Naive thymus-derived CD8-positive, alpha-beta T cell (primary cell): ENCODE data around the gene IGSF9. TPM values are rescaled to one million over a fixed set of nuclear protein-coding genes. Genes with fewer than 3 reads are reported as not detected.
A peak's percentile ranks its signal among the peaks of the same experiment; 100 is the strongest.

Experiments used
- ATAC-seq, 2 donors: fragments of 150-1000 bp; cut with Tn5 transposase in 1 of 2; sonication (Bioruptor Pico), chemical (Tn5 transposase) in 1 of 2; 1 replicate in 1 of 2; 2 replicates in 1 of 2; pipeline ENCODE4 v1.10.0; 2021; ENCODE audit warnings: mild to moderate bottlenecking in 2 of 2, moderate library complexity in 2 of 2
- POLR2A ChIA-PET: fragments of 350-600 bp; sonication (Branson Sonifier 250); formaldehyde crosslinking; loops from one replicate; lab custom pipeline; 2021; ENCODE audit warnings: antibody characterized with exemption; lab: Charles Lee
- DNase-seq, 10 donors: peaks; one replicate each; pipeline versions ENCODE4 v3.0.0 to v3.0.0-alpha.2; 2020 to 2022
- H3K27ac Mint-ChIP-seq, 10 donors: one replicate each; pipeline ENCODE4 v1.8.0; 2020 to 2022; ENCODE audit warnings: mild to moderate bottlenecking in 10 of 10, mixed read lengths in 10 of 10, moderate library complexity in 4 of 10, inconsistent platforms in 1 of 10
- H3K27me3 Mint-ChIP-seq, 5 donors: one replicate each; pipeline ENCODE4 v1.8.0; 2021 to 2022; ENCODE audit warnings: mixed read lengths in 5 of 5
- H3K36me3 Mint-ChIP-seq, 3 donors: one replicate each; pipeline ENCODE4 v1.8.0; 2020 to 2022; ENCODE audit warnings: mixed read lengths in 3 of 3, mild to moderate bottlenecking in 2 of 3, inconsistent platforms in 1 of 3
- H3K4me1 Mint-ChIP-seq, 4 donors: one replicate each; pipeline ENCODE4 v1.8.0; 2021 to 2022; ENCODE audit warnings: mixed read lengths in 4 of 4
- H3K4me3 Mint-ChIP-seq, 10 donors: one replicate each; pipeline ENCODE4 v1.8.0; 2020 to 2022; ENCODE audit warnings: mild to moderate bottlenecking in 10 of 10, mixed read lengths in 10 of 10, moderate library complexity in 6 of 10, inconsistent platforms in 1 of 10
- H3K9me3 Mint-ChIP-seq, 9 donors: one replicate each; pipeline ENCODE4 v1.8.0; 2020 to 2022; ENCODE audit warnings: mixed read lengths in 9 of 9, mild to moderate bottlenecking in 3 of 9, inconsistent platforms in 1 of 9, moderate library complexity in 1 of 9
- polyA plus RNA-seq, 3 donors: library from polyadenylated mRNA; unstranded; fragments of 300-500 nt; fragmentation: Illumina TruSeq; gene quantifications; one replicate each; pipeline ENCODE4 v1.2.3, GENCODE V29; 2021
- total RNA-seq, 8 experiments: library from RNA in 2 of 8; stranded (reverse) in 2 of 8; gene quantifications; one replicate each; pipeline ENCODE4 v1.2.3 and lab custom pipeline; 2021 to 2026

The IGSF9 gene
- total and polyA plus RNA-seq, 5 experiments from 2014 or later, result 0.16 to 0.21 TPM; not detected in 3

DNA sequence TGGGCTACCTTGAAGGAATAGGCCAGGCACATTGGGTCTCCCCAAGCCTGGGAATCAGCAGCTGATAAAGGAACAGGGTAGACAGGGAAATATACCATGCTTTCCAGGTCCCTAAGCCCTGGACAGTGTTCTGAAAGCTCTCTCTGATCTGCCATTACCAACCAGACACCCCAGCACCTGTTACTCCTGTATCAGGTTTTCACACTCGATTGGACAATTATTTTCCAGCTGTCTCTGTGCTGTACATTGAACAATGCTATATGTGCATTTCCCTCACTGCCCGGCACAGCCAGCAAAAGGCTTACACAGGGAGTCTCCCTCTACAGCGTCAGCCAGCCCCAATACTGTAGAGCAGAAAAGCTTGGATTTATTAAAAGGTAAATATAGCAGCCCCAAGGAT is 50.1 kb downstream of the IGSF9 start:
- H3K9me3 Mint-ChIP-seq, result no peaks in the 10 kb centered on the region
- no peak for DNase-seq
- H3K36me3 Mint-ChIP-seq, result no peaks in the 10 kb centered on the region
- H3K4me1 Mint-ChIP-seq, result peaks cover 0 to 18% (median 14%) of the 10 kb centered on the region in 4 donors
- no peaks in the 10 kb centered on the region for H3K27me3 Mint-ChIP-seq
- no peak overlapping the region for H3K4me3 Mint-ChIP-seq
- H3K27ac Mint-ChIP-seq, result no peak overlapping the region
- ATAC-seq, result no peak
- POLR2A ChIA-PET, result no interaction called here

GRCh38 chr1:159892944-159893343 is 52.5 kb downstream of the IGSF9 start:
- ATAC-seq (peak; percentile 37 to 40), DNase-seq (peak in 1 of 10 donors; percentile 24)
- peaks cover 0 to 26% (median 16%) of the 10 kb centered on the region in 4 donors for H3K4me1 Mint-ChIP-seq
- POLR2A ChIA-PET, result interaction anchor here (1.1 to 3.1 kb wide), 3 partner anchors 31 to 96 kb away, joined by 3 to 18 read pairs (median 4); partner anchors contain the start of gene TAGLN2
- H3K27ac Mint-ChIP-seq, result peak overlapping the region in 2 of 10 donors; percentile 30 to 74
- H3K9me3 Mint-ChIP-seq, result no peaks in the 10 kb centered on the region
- no peaks in the 10 kb centered on the region for H3K27me3 Mint-ChIP-seq
- no peak overlapping the region for H3K4me3 Mint-ChIP-seq
- H3K36me3 Mint-ChIP-seq, result no peaks in the 10 kb centered on the region

DNA sequence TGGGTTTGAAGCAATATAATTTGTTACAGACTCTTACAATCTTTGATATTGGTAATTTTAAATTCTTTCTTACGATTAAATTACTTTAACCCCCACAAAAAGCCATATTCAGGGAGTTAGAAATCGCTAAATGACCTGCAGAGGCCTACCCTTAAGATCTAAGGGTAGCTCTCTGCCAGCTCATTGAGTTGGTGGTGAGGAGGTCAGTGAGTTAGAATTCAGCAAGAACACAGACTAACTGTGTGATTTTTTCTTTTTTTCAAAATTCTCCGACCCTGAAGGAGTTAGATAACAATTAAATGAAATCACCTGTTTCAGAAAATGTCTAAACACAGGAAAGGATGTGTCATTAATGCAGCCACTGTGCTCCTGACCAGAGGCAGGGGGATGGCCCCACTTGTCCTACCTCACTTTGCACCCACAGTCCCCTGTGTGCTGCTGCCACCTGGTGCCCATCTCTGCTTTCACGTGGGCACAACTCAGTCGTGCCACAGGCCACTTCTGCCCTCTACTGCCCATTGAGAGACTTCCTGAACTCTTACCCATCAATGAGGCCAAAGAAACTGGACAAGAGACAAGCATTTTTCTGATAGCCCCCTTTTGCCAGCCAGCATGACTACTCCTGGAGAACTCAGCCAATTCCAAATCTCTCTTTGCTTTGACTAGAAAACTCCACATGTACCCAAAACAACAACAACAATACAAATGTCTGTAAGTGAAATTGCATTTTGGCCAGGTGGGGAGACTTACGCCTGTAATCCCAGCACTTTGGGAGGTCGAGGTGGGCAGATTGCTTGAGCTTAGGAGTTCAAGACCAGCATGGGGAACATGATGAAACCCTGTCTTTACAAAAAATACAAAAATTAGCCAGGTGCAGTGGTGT is 53.9 kb downstream of the IGSF9 start:
- peak overlapping the region in 5 of 10 donors; percentile 7 to 76 (median 50) for H3K27ac Mint-ChIP-seq
- H3K27me3 Mint-ChIP-seq, result no peaks in the 10 kb centered on the region
- peaks cover 0 to 24% (median 16%) of the 10 kb centered on the region in 4 donors for H3K4me1 Mint-ChIP-seq
- H3K36me3 Mint-ChIP-seq, result no peaks in the 10 kb centered on the region
- H3K4me3 Mint-ChIP-seq, result no peak overlapping the region
- ATAC-seq (peak; percentile 98 to 99), DNase-seq (peak; percentile 58 to 88 (median 74))
- POLR2A ChIA-PET, result interaction anchor here (0.6 to 3.1 kb wide), 4 partner anchors 18 to 92 kb away, joined by 3 to 18 read pairs (median 4); partner anchors contain the start of gene TAGLN2
- H3K9me3 Mint-ChIP-seq, result no peaks in the 10 kb centered on the region

GRCh38 chr1:159890390-159890789 is 55.0 kb downstream of the IGSF9 start:
- H3K36me3 Mint-ChIP-seq, result no peaks in the 10 kb centered on the region
- POLR2A ChIA-PET, result interaction anchor here (0.6 to 1.2 kb wide), 3 partner anchors 10 to 85 kb away, joined by 3 to 6 read pairs (median 4); no protein-coding TSS in a partner anchor

GRCh38 chr1:159889821-159890252 is 55.6 kb downstream of the IGSF9 start:
- POLR2A ChIA-PET, result interaction anchor here (0.8 to 1.2 kb wide), 2 partner anchors 11 to 35 kb away, joined by 4 to 6 read pairs; partner anchors contain the start of gene TAGLN2
- Mint-ChIP-seq H3K27ac (peak overlapping the region in 3 of 10 donors; percentile 5 to 83 (median 17)), H3K4me3 (peak overlapping the region in 1 of 10 donors; percentile 57), H3K4me1 (peaks cover 0 to 18% (median 15%) of the 10 kb centered on the region in 4 donors), H3K9me3 (no peaks in the 10 kb centered on the region), H3K27me3 (no peaks in the 10 kb centered on the region), H3K36me3 (no peaks in the 10 kb centered on the region)
- DNase-seq, result no peak
- ATAC-seq, result no peak

More at GRCh38 chr1:159890390-159890789, 55.0 kb downstream of the IGSF9 start:
- DNase-seq (no peak), ATAC-seq (no peak)
- peaks cover 0 to 18% (median 15%) of the 10 kb centered on the region in 4 donors for H3K4me1 Mint-ChIP-seq
- H3K27ac Mint-ChIP-seq, result peak overlapping the region in 2 of 10 donors; percentile 5 to 17
- no peaks in the 10 kb centered on the region for H3K9me3 Mint-ChIP-seq
- H3K4me3 Mint-ChIP-seq, result peak overlapping the region in 1 of 10 donors; percentile 57
- no peaks in the 10 kb centered on the region for H3K27me3 Mint-ChIP-seq

DNA sequence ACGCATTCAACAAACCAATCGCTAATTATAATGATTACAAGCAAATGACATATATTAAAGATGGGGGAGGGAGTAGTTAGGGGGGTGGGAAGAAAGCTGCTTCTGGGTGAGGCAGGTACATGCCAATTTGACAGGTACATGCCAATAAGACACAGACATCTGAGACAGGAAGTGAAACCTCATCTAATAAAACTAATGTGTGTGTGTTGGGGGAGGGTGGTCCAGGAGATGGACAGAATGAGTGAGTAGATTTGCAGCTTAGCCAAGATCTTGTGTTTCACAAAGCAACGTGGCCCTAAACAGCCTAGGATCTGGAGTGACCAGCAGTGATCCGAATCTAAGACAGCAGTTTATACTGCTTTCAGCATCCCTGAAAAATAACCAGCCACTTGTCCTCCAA is 56.2 kb downstream of the IGSF9 start:
- POLR2A ChIA-PET, result interaction anchor here (0.8 to 1.2 kb wide), 2 partner anchors 12 to 36 kb away, joined by 4 to 6 read pairs; partner anchors contain the start of gene TAGLN2
- no peaks in the 10 kb centered on the region for H3K36me3 Mint-ChIP-seq
- no peak overlapping the region for H3K27ac Mint-ChIP-seq
- H3K9me3 Mint-ChIP-seq, result no peaks in the 10 kb centered on the region
- H3K4me1 Mint-ChIP-seq, result peaks cover 0 to 18% (median 15%) of the 10 kb centered on the region in 4 donors
- ATAC-seq (no peak), DNase-seq (no peak)
- no peak overlapping the region for H3K4me3 Mint-ChIP-seq
- H3K27me3 Mint-ChIP-seq, result no peaks in the 10 kb centered on the region

- POLR2A ChIA-PET, result no interaction called here
- no peaks in the 10 kb centered on the region for H3K27me3 Mint-ChIP-seq
- no peaks in the 10 kb centered on the region for H3K9me3 Mint-ChIP-seq
- no peak for DNase-seq
- no peak overlapping the region for H3K27ac Mint-ChIP-seq
- no peaks in the 10 kb centered on the region for H3K36me3 Mint-ChIP-seq
- no peak overlapping the region for H3K4me3 Mint-ChIP-seq
- peaks cover 0 to 3% (median 3%) of the 10 kb centered on the region in 4 donors for H3K4me1 Mint-ChIP-seq
- ATAC-seq, result no peak
Observed at GRCh38 chr1:159884296-159884695, 61.1 kb downstream of the IGSF9 start.

DNA sequence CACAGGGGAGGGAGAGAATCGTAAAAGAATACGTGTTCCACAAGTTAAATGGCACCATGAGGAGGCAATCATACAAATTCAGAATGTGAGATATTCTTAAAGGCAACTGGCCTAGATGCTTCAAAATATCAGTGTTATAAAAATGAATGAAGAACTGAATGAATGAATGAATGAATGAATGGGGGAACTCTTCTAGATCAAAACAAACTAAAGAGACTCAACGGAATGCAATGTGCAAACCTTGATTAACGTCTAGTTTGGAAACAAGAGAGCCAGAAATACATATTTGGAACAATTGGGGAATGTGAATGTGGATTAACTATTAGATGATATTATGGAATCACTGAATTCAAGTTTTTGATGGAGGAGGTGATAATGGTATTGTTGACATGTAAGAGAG is 62.3 kb downstream of the IGSF9 start:
- H3K4me3 Mint-ChIP-seq, result no peak overlapping the region
- POLR2A ChIA-PET, result no interaction called here
- no peaks in the 10 kb centered on the region for H3K9me3 Mint-ChIP-seq
- H3K4me1 Mint-ChIP-seq, result peaks cover 0 to 2% (median 0%) of the 10 kb centered on the region in 4 donors
- ATAC-seq, result no peak
- no peak for DNase-seq
- H3K36me3 Mint-ChIP-seq, result no peaks in the 10 kb centered on the region
- H3K27me3 Mint-ChIP-seq, result peaks cover 0 to 2% (median 0%) of the 10 kb centered on the region in 5 donors
- H3K27ac Mint-ChIP-seq, result no peak overlapping the region

- DNase-seq (no peak), ATAC-seq (no peak)
- Mint-ChIP-seq H3K27me3 (peaks cover 0 to 2% (median 0%) of the 10 kb centered on the region in 5 donors), H3K36me3 (no peaks in the 10 kb centered on the region), H3K9me3 (no peaks in the 10 kb centered on the region), H3K4me1 (peaks cover 0 to 2% (median 0%) of the 10 kb centered on the region in 4 donors), H3K27ac (no peak overlapping the region), H3K4me3 (no peak overlapping the region)
- POLR2A ChIA-PET, result no interaction called here
Observed at GRCh38 chr1:159882527-159882862, 62.9 kb downstream of the IGSF9 start.

GRCh38 chr1:159881622-159882526 is 63.5 kb downstream of the IGSF9 start:
- no peaks in the 10 kb centered on the region for H3K36me3 Mint-ChIP-seq
- ATAC-seq (peak in 1 of 2 donors; percentile 42), DNase-seq (peak in 6 of 10 donors; percentile 12 to 27 (median 22))
- peaks cover 0 to 2% (median 0%) of the 10 kb centered on the region in 4 donors for H3K4me1 Mint-ChIP-seq
- H3K9me3 Mint-ChIP-seq, result no peaks in the 10 kb centered on the region
- POLR2A ChIA-PET, result no interaction called here
- no peak overlapping the region for H3K27ac Mint-ChIP-seq
- H3K27me3 Mint-ChIP-seq, result peaks cover 0 to 2% (median 0%) of the 10 kb centered on the region in 5 donors
- no peak overlapping the region for H3K4me3 Mint-ChIP-seq

DNA sequence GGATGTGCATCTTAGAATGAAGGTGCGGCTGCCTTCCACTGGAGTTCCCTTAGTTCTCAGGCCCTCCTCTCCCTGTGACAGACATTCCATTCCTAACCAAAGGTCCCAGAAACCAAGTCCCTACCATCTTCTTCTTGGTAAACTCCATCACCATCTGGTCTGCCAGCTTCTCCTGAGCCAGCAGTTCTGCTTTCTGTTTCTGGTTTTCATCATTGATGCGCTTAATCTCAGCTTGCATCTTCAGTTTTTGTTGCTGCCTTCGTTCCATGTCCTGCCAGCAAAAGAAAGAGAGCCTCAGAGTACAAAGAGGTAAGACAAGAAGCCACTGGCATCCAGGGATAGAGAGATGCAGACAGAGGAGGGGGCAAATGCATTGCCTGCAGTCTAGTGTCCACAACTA is 65.0 kb downstream of the IGSF9 start:
- Mint-ChIP-seq H3K4me3 (no peak overlapping the region), H3K27me3 (peaks cover 0 to 16% (median 6%) of the 10 kb centered on the region in 5 donors), H3K9me3 (no peaks in the 10 kb centered on the region), H3K36me3 (peaks cover 0 to 7% (median 0%) of the 10 kb centered on the region in 3 donors), H3K27ac (no peak overlapping the region), H3K4me1 (peaks cover 0 to 2% (median 0%) of the 10 kb centered on the region in 4 donors)
- ATAC-seq (no peak), DNase-seq (no peak)
- POLR2A ChIA-PET, result no interaction called here

- DNase-seq (no peak), ATAC-seq (no peak)
- Mint-ChIP-seq H3K4me1 (peaks cover 0 to 2% (median 0%) of the 10 kb centered on the region in 4 donors), H3K27ac (no peak overlapping the region), H3K4me3 (no peak overlapping the region), H3K27me3 (peaks cover 0 to 18% (median 6%) of the 10 kb centered on the region in 5 donors), H3K36me3 (peaks cover 0 to 7% (median 0%) of the 10 kb centered on the region in 3 donors), H3K9me3 (no peaks in the 10 kb centered on the region)
- POLR2A ChIA-PET, result no interaction called here
Observed at GRCh38 chr1:159879977-159880376, 65.4 kb downstream of the IGSF9 start.
